Activated CD4-positive, alpha-beta T cell treated with anti-CD3 and anti-CD28 coated beads for 24 hours (primary cell): Measurements from ENCODE around the gene WDR35.
A peak's percentile ranks its signal among the peaks of the same experiment; 100 is the strongest.

Source experiments
- DNase-seq, 2 donors: peaks; one replicate each; pipeline ENCODE4 v3.0.0-alpha.2; 2020; ENCODE audit warnings: low read depth in 2 of 2

WDR35 gene

DNA sequence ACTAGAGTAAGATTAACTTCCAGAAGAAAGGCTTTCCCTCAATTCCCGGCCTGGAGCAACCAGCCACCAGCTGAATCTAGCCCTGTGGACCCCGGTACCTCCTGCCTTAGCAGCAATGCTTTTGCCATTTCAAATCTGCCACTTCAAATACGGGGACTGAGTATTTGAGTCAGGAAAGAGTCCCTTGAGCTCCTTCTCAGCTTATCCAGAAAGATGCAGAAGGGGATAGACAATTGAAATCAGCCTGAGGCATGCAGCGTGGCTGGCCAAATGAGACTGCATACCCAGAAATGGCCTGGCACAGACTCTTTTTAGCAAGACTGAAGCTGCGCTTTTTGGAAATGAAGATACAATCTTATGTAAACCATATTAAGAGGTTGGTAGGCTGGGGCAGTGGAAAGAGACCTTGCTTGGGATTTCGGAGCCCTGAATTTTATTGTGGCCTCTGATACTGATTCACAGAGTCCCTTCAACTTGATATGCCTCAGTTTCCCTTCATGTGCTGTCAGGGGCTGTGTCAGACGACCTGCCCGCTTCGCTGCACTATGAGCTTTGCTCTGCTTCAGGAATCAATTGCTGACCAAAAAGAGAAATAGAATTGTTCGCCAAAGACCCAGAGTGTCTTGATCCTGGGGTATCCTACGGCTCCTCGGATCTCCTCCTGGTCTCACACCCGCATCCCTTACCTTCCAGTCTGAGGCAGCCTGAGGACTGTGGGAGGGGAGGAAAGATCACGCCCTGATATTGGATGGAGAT, 21.5 kb upstream of the WDR35 start:
- no peak for DNase-seq

- no peak for DNase-seq
Measured at GRCh38 chr2:20008703-20009102, 18.8 kb upstream of the WDR35 start.

DNA sequence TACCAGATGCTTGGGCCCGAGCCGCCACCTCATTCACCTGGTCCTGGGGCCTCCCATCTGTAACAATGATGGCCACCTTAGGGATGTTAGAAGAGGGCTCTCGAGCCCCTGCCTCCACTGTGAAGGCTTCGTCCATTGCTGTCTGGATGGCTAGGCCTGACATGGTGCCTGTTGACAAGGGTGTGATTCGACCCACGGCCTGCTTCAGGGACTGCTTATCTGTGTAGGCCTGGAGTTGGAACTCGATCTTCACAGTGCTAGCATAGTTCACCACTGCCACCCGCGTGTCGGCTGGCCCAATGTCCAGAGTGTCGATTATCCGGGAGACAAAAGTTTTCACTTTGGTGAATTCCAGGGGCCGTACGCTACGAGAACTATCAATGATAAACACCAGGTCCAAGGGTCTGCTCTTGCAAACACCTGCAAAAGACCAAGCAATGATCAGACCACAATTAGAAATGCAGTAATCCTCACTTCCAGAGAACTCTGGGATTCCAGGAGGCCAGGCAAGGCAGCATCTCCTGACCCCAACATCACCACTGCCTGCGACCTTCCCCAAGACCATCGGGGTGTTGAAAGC, 16.1 kb upstream of the WDR35 start:
- no peak for DNase-seq

- DNase-seq: no peak
Measured at GRCh38 chr2:20005067-20005627, 15.2 kb upstream of the WDR35 start.

- no peak for DNase-seq
Measured at GRCh38 chr2:20001361-20001863, 11.5 kb upstream of the WDR35 start.

DNA sequence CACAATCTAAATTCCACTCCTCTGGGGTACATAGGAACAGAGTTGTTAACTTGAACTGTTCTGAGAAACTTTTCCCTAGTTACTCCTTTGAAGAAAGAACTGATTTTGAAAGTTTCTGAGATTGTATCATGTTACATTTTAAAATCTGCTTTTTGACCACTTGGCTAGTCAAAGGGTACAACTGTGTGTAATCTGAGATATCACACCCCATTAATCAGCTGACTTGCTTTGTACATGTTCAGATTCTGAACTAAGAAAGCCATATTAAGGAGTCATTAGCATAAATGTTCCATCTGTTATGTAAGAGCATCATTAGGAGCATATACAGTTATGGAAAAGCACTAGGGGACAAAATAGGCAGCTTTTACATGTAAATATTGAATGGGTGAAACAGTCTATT, 3.8 kb upstream of the WDR35 start:
- no peak for DNase-seq

GRCh38 chr2:19991895-19992294, 2.0 kb upstream of the WDR35 start:
- DNase-seq: no peak

GRCh38 chr2:19990416-19990728, 467 bp upstream of the WDR35 start:
- DNase-seq: no peak

DNA sequence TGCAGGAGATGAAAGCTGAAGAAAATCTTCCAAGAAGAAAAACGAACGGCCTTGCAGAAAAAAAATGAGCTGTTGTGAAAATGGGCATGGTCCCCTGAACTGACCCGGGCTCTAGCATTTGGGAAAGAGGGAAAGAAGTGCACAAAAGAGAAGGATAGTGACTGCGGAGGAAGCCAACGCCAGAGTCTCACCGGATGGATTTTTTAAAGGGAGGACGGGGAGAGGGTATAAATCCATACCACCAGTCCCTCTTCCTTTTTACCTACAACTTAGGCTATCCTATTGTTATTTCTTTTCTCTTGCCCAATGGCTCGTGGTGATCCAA, 601 bp downstream of the WDR35 start:
- no peak for DNase-seq

DNA sequence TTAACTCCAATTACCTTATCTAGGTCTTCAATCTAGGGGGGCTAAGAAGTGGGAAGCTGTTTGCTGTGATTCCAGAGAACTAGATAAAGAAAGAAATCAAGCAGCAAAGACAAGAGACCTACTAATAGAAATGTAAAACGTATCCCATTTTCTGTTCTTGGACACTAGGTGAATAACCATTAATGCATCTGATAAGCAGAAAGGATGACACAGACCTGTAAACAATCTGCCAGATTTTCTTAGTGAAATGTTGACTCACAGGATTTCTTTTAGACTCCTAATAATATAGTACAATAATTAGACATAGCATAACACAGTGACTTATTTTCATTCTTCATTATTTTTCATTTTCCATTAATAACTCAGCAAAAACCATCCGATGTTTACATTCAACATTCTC, 1.3 kb downstream of the WDR35 start:
- no peak for DNase-seq

DNA sequence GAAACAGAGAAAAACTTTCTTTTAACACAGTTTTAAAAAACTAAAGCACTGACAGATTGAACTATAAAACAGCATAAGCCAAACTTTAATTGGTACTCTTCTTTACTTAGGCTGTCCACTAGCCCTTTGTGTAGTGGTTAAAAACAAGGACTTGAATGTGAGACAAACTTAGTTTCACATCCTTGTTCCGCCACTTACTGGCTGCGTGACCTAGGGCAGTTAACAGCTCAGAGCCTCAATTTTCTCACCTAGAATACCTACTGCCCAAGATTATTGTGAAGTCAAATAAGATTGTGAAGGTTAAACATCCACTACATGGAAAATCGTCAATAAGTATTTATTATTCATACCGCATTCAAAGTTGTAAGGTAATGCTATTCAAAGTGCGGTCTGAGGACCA, 2.0 kb downstream of the WDR35 start:
- DNase-seq: no peak

DNA sequence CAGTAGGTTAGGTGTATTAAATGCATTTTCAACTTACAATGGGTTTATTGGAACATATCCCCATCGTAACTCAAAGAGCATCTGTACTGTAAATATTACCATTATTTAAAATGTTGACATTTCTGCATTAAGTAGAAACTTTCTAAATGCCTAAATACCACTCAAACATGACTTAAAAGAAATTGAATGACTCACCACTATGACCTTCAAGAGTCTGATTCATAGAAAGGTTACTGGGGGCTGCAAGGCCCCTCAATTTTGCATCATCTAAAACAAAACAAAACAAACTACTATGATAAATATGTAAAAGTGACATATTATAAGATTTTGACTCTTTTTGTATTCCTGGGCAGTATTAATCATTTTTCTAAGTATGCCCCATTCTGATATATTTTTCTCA, 7.6 kb downstream of the WDR35 start:
- no peak for DNase-seq

DNA sequence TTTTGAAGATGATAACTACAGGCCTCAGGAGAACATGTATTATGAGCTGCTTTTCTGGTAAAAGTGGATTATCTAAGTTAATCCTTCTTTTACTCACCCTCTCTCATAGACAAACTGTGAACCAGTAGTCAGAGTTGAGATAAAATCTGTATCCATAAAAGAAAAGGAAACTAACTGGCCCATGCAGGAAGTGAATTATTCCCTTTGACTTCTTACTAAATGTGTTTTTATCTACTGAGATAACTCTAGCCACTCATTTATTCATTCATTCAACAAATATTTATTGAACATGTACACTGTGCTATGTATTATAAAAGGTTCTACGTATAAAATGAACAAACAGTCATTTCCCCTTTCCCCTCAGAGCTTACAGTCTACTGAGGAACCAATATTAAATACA, 10.0 kb downstream of the WDR35 start:
- no peak for DNase-seq

GRCh38 chr2:19973466-19973865, 16.4 kb downstream of the WDR35 start:
- DNase-seq: no peak

- DNase-seq: no peak
Measured at GRCh38 chr2:19971691-19972090, 18.2 kb downstream of the WDR35 start.

DNA sequence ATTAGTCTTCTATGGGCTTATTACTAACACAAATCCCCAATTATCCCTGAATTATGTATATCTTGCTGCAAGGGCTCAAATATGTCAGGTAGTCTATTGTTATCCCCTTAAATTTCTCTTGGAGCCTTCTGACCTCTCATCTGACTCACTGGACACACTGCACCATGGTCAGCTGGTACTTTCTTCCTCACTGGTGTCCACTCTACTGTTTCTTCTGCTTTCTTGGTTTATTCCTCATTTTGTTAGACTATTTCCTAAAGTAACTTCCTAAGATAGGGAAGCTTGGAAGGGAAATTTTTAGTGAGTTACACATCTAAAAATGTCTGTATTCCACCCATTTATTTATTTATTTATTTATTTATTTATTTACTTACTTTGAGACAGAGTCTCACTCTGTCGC, 26.5 kb downstream of the WDR35 start:
- no peak for DNase-seq

DNA sequence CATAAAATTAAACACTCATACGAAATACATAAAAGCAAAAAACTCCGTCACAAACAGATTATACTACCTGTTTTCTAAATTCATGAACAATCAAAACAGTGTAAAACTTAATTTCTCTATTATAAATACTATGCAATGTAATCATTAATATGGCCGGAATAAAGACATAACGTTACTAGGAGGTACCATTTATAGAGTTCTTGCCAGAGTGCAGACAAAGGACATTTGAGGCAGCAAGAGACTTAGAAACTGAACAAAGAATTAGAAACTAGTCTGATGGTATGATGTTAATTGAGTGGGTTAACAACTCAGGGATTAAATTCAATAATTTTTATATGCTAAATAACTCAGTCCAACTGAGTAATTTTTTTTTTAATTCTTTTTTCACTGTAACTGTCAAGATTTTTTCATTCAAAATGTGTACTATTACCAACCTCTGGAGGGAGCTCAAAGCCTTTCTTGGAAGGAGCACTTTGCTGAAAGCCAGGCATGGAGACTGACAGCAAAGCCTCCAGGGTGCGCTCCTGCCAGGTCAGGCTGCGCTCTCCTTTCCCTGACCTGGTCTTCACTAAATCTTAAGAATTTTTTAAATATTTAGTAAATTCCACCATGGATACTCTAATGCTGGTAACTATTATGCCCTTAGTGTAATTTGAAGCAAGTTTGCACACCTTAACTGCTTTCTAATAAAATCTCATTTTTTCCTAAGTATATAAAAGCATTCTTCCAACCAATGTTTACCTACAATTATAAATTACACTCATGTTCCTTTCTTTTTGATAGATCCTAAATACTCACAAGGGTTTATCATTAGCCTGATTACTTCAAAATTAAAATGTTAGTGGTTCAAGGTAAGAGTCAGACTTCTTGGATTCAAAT, 34.1 kb downstream of the WDR35 start:
- DNase-seq: peak in 1 of 2 donors; percentile 13

DNA sequence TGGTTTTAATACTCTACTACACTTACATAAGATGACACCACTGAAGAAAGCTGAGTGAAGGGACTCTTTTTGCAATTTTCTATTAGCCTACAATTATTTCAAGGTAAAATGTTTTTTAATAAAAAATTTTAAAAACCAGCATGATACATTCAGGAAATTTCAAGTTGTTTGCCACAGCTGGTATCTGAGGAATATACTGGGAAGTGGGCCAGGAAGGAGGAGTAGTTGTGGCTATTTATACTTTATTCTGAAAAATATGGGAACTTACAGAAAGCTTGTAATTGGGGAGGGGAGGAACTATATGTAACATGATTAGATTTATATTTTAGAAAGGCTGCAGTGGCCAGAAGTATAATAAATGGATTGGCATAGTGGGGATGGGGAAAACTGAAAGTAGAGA, 40.8 kb downstream of the WDR35 start:
- no peak for DNase-seq

DNA sequence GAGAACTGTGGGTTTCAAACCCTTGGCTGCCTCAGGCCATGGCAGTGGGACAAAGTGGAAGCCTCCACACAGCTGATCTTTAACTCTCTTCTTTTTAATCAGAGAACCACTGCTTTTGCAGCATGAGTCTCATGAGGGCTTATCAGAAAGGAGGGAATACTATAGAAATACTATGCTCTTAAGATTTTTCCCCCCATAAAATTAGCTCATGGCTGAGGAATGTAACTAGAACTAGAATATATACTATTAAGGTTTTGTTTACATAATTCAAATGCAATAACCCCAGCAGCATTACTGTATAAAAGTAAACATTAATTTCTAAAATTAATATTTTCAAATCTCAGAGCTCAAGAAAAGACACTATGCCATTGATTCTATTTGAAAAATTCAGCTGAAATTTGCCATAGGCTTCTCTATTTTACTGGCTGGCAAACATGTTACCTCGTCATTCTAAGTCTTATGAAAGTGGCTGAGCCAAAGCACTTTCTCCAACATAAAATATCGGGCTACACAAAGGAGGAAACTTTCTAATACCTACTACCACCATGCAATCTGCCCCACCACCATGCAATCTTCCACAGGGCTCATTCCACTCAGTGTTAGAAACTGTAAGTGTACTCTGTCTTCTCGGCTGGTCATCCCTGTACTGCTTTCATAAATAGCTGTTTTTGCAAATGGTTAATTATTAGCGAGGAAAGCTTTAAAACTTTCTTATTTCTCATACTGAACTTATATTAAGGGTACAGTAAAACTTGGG, 42.5 kb downstream of the WDR35 start:
- DNase-seq: no peak

- no peak for DNase-seq
Measured at GRCh38 chr2:19944205-19944845, 45.6 kb downstream of the WDR35 start.

DNA sequence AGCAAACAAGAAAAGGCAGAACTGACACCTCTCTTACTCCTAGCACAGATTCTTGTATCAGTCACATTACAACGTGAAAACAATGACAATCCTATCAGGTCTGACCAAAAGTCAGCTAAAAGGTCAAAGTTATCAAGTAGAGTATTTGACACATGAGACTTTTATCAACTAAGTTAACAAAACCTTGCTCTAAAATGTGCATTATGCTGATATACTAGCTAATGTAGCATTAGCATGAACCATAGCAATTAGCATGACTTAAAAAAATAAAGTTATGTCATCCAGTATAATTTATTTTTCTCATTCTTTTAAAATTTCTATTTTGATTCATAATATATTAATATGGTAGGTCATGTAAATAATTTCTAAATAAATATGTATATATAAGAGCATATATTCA, 46.7 kb downstream of the WDR35 start:
- DNase-seq: no peak
